ENCODE data around the gene TNNI3K. TPM values are rescaled to one million over a fixed set of nuclear protein-coding genes. Genes with fewer than 3 reads are reported as not detected.

TNNI3K gene
- total and polyA plus RNA-seq, 10 of the 15 experiments (the other 5 are each of a cell fraction or from before 2014, with no cell fraction given) = 0.14 to 1.6 (median 0.44) TPM; not detected in 4

DNA sequence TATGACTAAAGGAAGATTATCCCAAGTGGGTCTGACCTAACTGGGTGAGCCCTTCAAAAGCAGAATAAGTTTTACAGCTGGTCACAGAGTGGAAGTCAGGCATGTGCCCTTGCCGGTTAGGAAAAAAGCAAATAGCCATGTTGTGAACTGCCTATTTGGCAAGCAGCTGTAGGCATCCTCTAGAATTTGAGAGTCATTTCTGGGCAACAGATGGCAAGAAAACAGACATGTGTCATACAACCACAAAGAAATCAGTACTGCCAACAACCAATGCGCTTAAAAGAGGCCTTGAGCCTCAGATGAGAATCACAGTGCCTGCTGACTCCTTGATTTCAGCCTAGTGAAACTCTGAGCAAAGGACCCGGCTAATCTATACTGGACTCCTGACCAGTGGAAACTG is 250.4 kb downstream of the TNNI3K start:
- Histone ChIP-seq H3K4me1 (ENCODE audit: control insufficient read depth, insufficient read depth, low read length) (no peaks in the 10 kb centered on the region), H3K27ac (ENCODE audit: control insufficient read depth, insufficient read depth) (no peak overlapping the region), H3K79me2 (ENCODE audit: control insufficient read depth, insufficient read depth, low read length) (no peaks in the 10 kb centered on the region), H3K36me3 (ENCODE audit: control insufficient read depth in 2 of 2, insufficient read depth in 2 of 2, low read length in 1 of 2) (no peaks in the 10 kb centered on the region), H2AFZ (ENCODE audit: control insufficient read depth, low read depth, low read length) (no peak overlapping the region), H3K9ac (ENCODE audit: control insufficient read depth, insufficient read depth, low read length) (no peak overlapping the region), H3K9me3 (replicated peaks; ENCODE audit: control insufficient read depth, insufficient read depth, low read length) (no peaks in the 10 kb centered on the region), H3K4me2 (ENCODE audit: control insufficient read depth, insufficient read depth) (no peak overlapping the region), H3K27me3 (replicated peaks in 1 of 2; ENCODE audit: control insufficient read depth in 2 of 2, insufficient read depth in 2 of 2, low read length in 1 of 2) (no peaks in the 10 kb centered on the region; a peak in 1 of 4 replicates), H4K20me1 (ENCODE audit: control insufficient read depth, insufficient read depth) (no peaks in the 10 kb centered on the region), H3K4me3 (no peak overlapping the region)
- no TSS peak for BruUV-seq (replicated peaks)
- WGBS (ENCODE audit: insufficient coverage, insufficient replicate concordance, low lambda C conversion rate, missing lambda C conversion rate) = 58% methylated on average over 3 of the region's 3 CpGs
- ChIA-PET SMC1A (ENCODE audit: uncharacterized antibody, unreplicated experiment) (interaction anchor here (1.5 kb wide), 1 partner anchor 12 kb away, joined by 4 read pairs; no protein-coding TSS in a partner anchor), CTCF (interaction anchor here (0.6 to 1.0 kb wide), 2 partner anchors 18 to 198 kb away, joined by 3 to 4 read pairs; no protein-coding TSS in a partner anchor), RAD21 (ENCODE audit: unreplicated experiment) (no interaction called here), POLR2A (no interaction called here)
- no peak for DNase-seq (ENCODE audit: low read depth, low spot score)
- intact Hi-C loops (cut with micrococcal nuclease; ENCODE audit: unreplicated experiment) = no loop called here
- no peak for FAIRE-seq
- in situ Hi-C loops (cut with MboI) = no loop called here
- no peak for TF ChIP-seq PAX5 (IDR thresholded peaks at IDR 0.05; ENCODE audit: borderline replicate concordance, low read depth, low read length)
- TF ChIP-seq PRDM15 (CRISPR knock-in tag; IDR thresholded peaks at IDR 0.05) = no peak
- TF ChIP-seq IKZF1 (conservative IDR thresholded peaks at IDR 0.05) = no peak
- TF ChIP-seq HDAC2 (IDR thresholded peaks at IDR 0.05) = no peak
- no peak for TF ChIP-seq EP300 (IDR thresholded peaks at IDR 0.05; ENCODE audit: borderline replicate concordance in 1 of 2, control insufficient read depth in 1 of 2, low read depth in 2 of 2, low read length in 2 of 2)
- no peak for TF ChIP-seq DPF2 (IDR thresholded peaks at IDR 0.05)
- no peak for TF ChIP-seq YBX1 (IDR thresholded peaks at IDR 0.05)
- TF ChIP-seq WRNIP1 (IDR thresholded peaks at IDR 0.05; ENCODE audit: borderline replicate concordance, low read depth, low read length) = no peak
- no peak for TF ChIP-seq ESRRA (IDR thresholded peaks at IDR 0.05; ENCODE audit: low read length)
- TF ChIP-seq CBFB (IDR thresholded peaks at IDR 0.05; ENCODE audit: low read depth) = no peak
- no peak for TF ChIP-seq TCF12 (IDR thresholded peaks at IDR 0.05; ENCODE audit: low read depth, low read length)
- no peak for TF ChIP-seq TCF7 (IDR thresholded peaks at IDR 0.05; ENCODE audit: borderline replicate concordance)
- no peak for TF ChIP-seq HDAC6 (IDR thresholded peaks at IDR 0.05; ENCODE audit: unreplicated experiment)
- ATAC-seq = no peak

Measured in GM12878 (cell line).